Astrocyte (in vitro differentiated cells and primary cell): ENCODE data around the gene AOC1. TPM values are rescaled to one million over a fixed set of nuclear protein-coding genes. Genes with fewer than 3 reads are reported as not detected.

Experiments
- DNase-seq: peaks from one replicate; pipeline ENCODE4 v3.0.0-alpha.2; 2010; ENCODE audit warnings: low read depth
- FAIRE-seq: peaks from 2 replicates; lab custom pipeline; 2011; peaks lifted over from hg19 to GRCh38; lab: Jason Lieb, UNC
- H2AFZ ChIP-seq: 2 replicates; pipeline ENCODE4 v1.6.0; 2012; ENCODE audit warnings: low read depth, low read length, inconsistent platforms
- H3K27ac ChIP-seq: 2 replicates; pipeline ENCODE4 v1.5.1; 2011; ENCODE audit warnings: low read depth, low read length, inconsistent platforms
- H3K27me3 ChIP-seq: 2 replicates; pipeline ENCODE4 v1.6.0; 2011; ENCODE audit warnings: low read length, inconsistent platforms; ENCODE audit not compliant: insufficient read depth
- H3K36me3 ChIP-seq: 2 replicates; pipeline ENCODE4 v1.5.1; 2011; ENCODE audit warnings: low read length, inconsistent platforms; ENCODE audit not compliant: insufficient read depth
- H3K4me1 ChIP-seq: 2 replicates; pipeline ENCODE4 v1.5.1; 2011; ENCODE audit warnings: low read length, inconsistent platforms; ENCODE audit not compliant: insufficient read depth
- H3K4me2 ChIP-seq: 2 replicates; pipeline ENCODE4 v1.6.0; 2012; ENCODE audit warnings: low read length, inconsistent platforms
- H3K4me3 ChIP-seq: 2 replicates; pipeline ENCODE4 v1.5.1; 2011; ENCODE audit warnings: low read depth, mild to moderate bottlenecking, low read length, inconsistent platforms; ENCODE audit not compliant: insufficient read depth
- H3K79me2 ChIP-seq: 2 replicates; pipeline ENCODE4 v1.6.0; 2012; ENCODE audit warnings: mild to moderate bottlenecking, low read length, inconsistent platforms; ENCODE audit not compliant: insufficient read depth
- H3K9ac ChIP-seq: 2 replicates; pipeline ENCODE4 v1.6.0; 2012; ENCODE audit warnings: mild to moderate bottlenecking, low read length, inconsistent platforms
- H3K9me3 ChIP-seq: 2 replicates; pipeline ENCODE4 v1.5.1; 2012; ENCODE audit warnings: low read depth, mild to moderate bottlenecking, low read length, inconsistent platforms; ENCODE audit not compliant: insufficient read depth
- H4K20me1 ChIP-seq: 2 replicates; pipeline ENCODE4 v1.6.0; 2012; ENCODE audit warnings: low read length, inconsistent platforms; ENCODE audit not compliant: insufficient read depth
- H3K27ac Mint-ChIP-seq: one replicate; pipeline ENCODE4 v1.8.0; 2021; ENCODE audit warnings: mild to moderate bottlenecking, mixed read lengths; ENCODE audit not compliant: unreplicated experiment
- H3K27me3 Mint-ChIP-seq: one replicate; pipeline ENCODE4 v1.8.0; 2021; ENCODE audit warnings: low read depth, mixed read lengths; ENCODE audit not compliant: unreplicated experiment
- H3K36me3 Mint-ChIP-seq: one replicate; pipeline ENCODE4 v1.8.0; 2021; ENCODE audit warnings: low read depth, mixed read lengths; ENCODE audit not compliant: unreplicated experiment
- H3K4me1 Mint-ChIP-seq: one replicate; pipeline ENCODE4 v1.8.0; 2021; ENCODE audit warnings: low read depth, mixed read lengths; ENCODE audit not compliant: unreplicated experiment
- H3K4me3 Mint-ChIP-seq: one replicate; pipeline ENCODE4 v1.8.0; 2021; ENCODE audit warnings: mild to moderate bottlenecking, moderate library complexity, mixed read lengths; ENCODE audit not compliant: unreplicated experiment
- H3K9me3 Mint-ChIP-seq: one replicate; pipeline ENCODE4 v1.8.0; 2021; ENCODE audit warnings: mild to moderate bottlenecking, mixed read lengths; ENCODE audit not compliant: unreplicated experiment
- CTCF ChIP-seq: IDR thresholded peaks from 2 replicates; pipeline ENCODE4 v1.5.1; 2011; ENCODE audit warnings: low read depth, mild to moderate bottlenecking, inconsistent platforms, low read length, moderate library complexity; ENCODE audit not compliant: insufficient read depth
- EZH2 ChIP-seq: IDR thresholded peaks from 2 replicates; pipeline ENCODE4 v1.6.1; 2012; ENCODE audit warnings: mild to moderate bottlenecking, low read length, inconsistent platforms; ENCODE audit not compliant: insufficient read depth
- total RNA-seq: library from RNA; stranded (reverse); gene quantifications from 2 replicates; pipeline ENCODE4 v1.2.1, GENCODE V29; 2021

The AOC1 gene
- total RNA-seq, 1 donor from 2014 or later = not detected

DNA sequence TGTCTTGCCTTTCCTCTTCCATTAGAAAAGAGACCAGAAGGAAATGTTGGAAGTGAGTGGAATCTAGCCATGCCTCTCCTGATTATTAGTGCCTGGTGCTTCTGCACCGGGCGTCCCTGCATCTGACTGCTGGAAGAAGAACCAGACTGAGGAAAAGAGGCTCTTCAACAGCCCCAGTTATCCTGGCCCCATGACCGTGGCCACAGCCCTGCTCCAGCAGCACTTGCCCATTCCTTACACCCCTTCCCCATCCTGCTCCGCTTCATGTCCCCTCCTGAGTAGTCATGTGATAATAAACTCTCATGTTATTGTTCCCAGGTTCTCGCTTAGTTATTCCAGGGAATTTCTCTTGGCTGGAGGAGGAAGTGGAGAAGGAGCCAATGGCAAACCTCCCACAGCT is 47.5 kb upstream of the AOC1 start:
- peaks cover 3% of the 10 kb centered on the region for H3K27me3 ChIP-seq
- no peak for DNase-seq
- H3K27me3 Mint-ChIP-seq = peaks cover 22% of the 10 kb centered on the region

GRCh38 chr7:150805864-150806263 is 46.5 kb upstream of the AOC1 start:
- Histone ChIP-seq H3K27ac (no peak overlapping the region), H3K9me3 (no peaks in the 10 kb centered on the region), H3K4me1 (no peaks in the 10 kb centered on the region), H4K20me1 (no peaks in the 10 kb centered on the region), H3K79me2 (no peaks in the 10 kb centered on the region), H3K4me2 (no peak overlapping the region), H3K36me3 (no peaks in the 10 kb centered on the region), H3K27me3 (peaks cover 3% of the 10 kb centered on the region), H2AFZ (no peak overlapping the region), H3K4me3 (no peak overlapping the region), H3K9ac (no peak overlapping the region)
- Mint-ChIP-seq H3K4me1 (no peaks in the 10 kb centered on the region), H3K4me3 (no peak overlapping the region), H3K27me3 (peaks cover 22% of the 10 kb centered on the region), H3K36me3 (no peaks in the 10 kb centered on the region), H3K9me3 (no peaks in the 10 kb centered on the region), H3K27ac (no peak overlapping the region)
- DNase-seq (no peak), FAIRE-seq (no peak)
- TF ChIP-seq CTCF (no peak), EZH2 (no peak)

More for the DNA sequence above, 47.5 kb upstream of the AOC1 start:
- no peak overlapping the region for H3K4me2 ChIP-seq
- no peaks in the 10 kb centered on the region for H3K79me2 ChIP-seq
- Mint-ChIP-seq H3K9me3 (no peaks in the 10 kb centered on the region), H3K4me1 (no peaks in the 10 kb centered on the region), H3K4me3 (no peak overlapping the region), H3K27ac (no peak overlapping the region), H3K36me3 (no peaks in the 10 kb centered on the region)
- no peaks in the 10 kb centered on the region for H3K9me3 ChIP-seq
- H3K9ac ChIP-seq = no peak overlapping the region
- H2AFZ ChIP-seq = no peak overlapping the region
- H3K27ac ChIP-seq = no peak overlapping the region
- H3K4me1 ChIP-seq = no peaks in the 10 kb centered on the region
- no peaks in the 10 kb centered on the region for H4K20me1 ChIP-seq
- H3K36me3 ChIP-seq = no peaks in the 10 kb centered on the region
- TF ChIP-seq CTCF = no peak
- TF ChIP-seq EZH2 = no peak
- H3K4me3 ChIP-seq = no peak overlapping the region
- no peak for FAIRE-seq

- H3K27me3 Mint-ChIP-seq = peaks cover 19% of the 10 kb centered on the region
- H2AFZ ChIP-seq = no peak overlapping the region
- FAIRE-seq = no peak
Measured at GRCh38 chr7:150806454-150806853, 45.9 kb upstream of the AOC1 start.

More at GRCh38 chr7:150806454-150806853, 45.9 kb upstream of the AOC1 start:
- Histone ChIP-seq H3K36me3 (no peaks in the 10 kb centered on the region), H4K20me1 (no peaks in the 10 kb centered on the region), H3K4me3 (no peak overlapping the region), H3K27me3 (no peaks in the 10 kb centered on the region), H3K4me2 (no peak overlapping the region), H3K9ac (no peak overlapping the region), H3K4me1 (no peaks in the 10 kb centered on the region), H3K9me3 (no peaks in the 10 kb centered on the region), H3K27ac (no peak overlapping the region), H3K79me2 (no peaks in the 10 kb centered on the region)
- no peak for DNase-seq
- TF ChIP-seq CTCF (no peak), EZH2 (no peak)
- no peak overlapping the region for H3K4me3 Mint-ChIP-seq
- H3K27ac Mint-ChIP-seq = no peak overlapping the region
- H3K9me3 Mint-ChIP-seq = no peaks in the 10 kb centered on the region
- no peaks in the 10 kb centered on the region for H3K36me3 Mint-ChIP-seq
- H3K4me1 Mint-ChIP-seq = no peaks in the 10 kb centered on the region
